GM23338 (cell line): ENCODE data around the gene KRT8. TPM values are rescaled to one million over a fixed set of nuclear protein-coding genes. Genes with fewer than 3 reads are reported as not detected.

Source experiments
- ATAC-seq: fragments of 200-7000 bp; cut with Tn5 transposase; 3 replicates; pipeline ENCODE4 v1.9.1; 2020
- DNase-seq: peaks from one replicate; pipeline ENCODE4 v3.0.0-alpha.2; 2015; ENCODE audit warnings: low spot score
- H2AFZ ChIP-seq: fragments of 200-600 bp; sonication (generic); 2 replicates; pipeline ENCODE4 v1.8.0; 2016; ENCODE audit warnings: antibody characterized with exemption, mild to moderate bottlenecking, moderate library complexity
- H3F3A ChIP-seq: fragments of 200-600 bp; sonication (generic); replicated peaks from 2 replicates; pipeline ENCODE4 v1.8.0; 2017; ENCODE audit warnings: antibody characterized with exemption, mixed run types, low read depth
- H3K27ac ChIP-seq: fragments of 200-600 bp; sonication (generic); 2 replicates; pipeline ENCODE4 v1.6.1; 2016; ENCODE audit warnings: low read depth
- H3K27me3 ChIP-seq: fragments of 200-600 bp; sonication (generic); 2 replicates; pipeline ENCODE4 v1.8.0; 2016; ENCODE audit warnings: mild to moderate bottlenecking, mixed run types, moderate library complexity; ENCODE audit not compliant: insufficient read depth
- H3K36me3 ChIP-seq: fragments of 200-600 bp; sonication (generic); 2 replicates; pipeline ENCODE4 v1.8.0; 2016; ENCODE audit warnings: mild to moderate bottlenecking; ENCODE audit not compliant: insufficient read depth
- H3K4me1 ChIP-seq: fragments of 200-600 bp; sonication (generic); 2 replicates; pipeline ENCODE4 v1.8.0; 2016; ENCODE audit warnings: mild to moderate bottlenecking, moderate library complexity; ENCODE audit not compliant: insufficient read depth
- H3K4me2 ChIP-seq: fragments of 200-600 bp; sonication (generic); 2 replicates; pipeline ENCODE4 v1.7.1; 2017; ENCODE audit warnings: mixed run types
- H3K4me3 ChIP-seq: fragments of 200-600 bp; sonication (generic); 2 replicates; pipeline ENCODE4 v1.6.1; 2016; ENCODE audit warnings: mixed run types
- H3K79me2 ChIP-seq: fragments of 200-600 bp; sonication (generic); replicated peaks from 2 replicates; pipeline ENCODE4 v1.8.0; 2017; ENCODE audit warnings: mild to moderate bottlenecking; ENCODE audit not compliant: insufficient read depth
- H3K9me2 ChIP-seq: fragments of 200-600 bp; sonication (generic); 2 replicates; pipeline ENCODE4 v1.8.0; 2017; ENCODE audit not compliant: insufficient read depth
- H4K20me1 ChIP-seq: fragments of 200-600 bp; sonication (generic); replicated peaks from 2 replicates; pipeline ENCODE4 v1.8.0; 2017; ENCODE audit warnings: mild to moderate bottlenecking; ENCODE audit not compliant: insufficient read depth
- H3K27ac Mint-ChIP-seq: 2 replicates; pipeline ENCODE4 v1.8.0; 2020; ENCODE audit warnings: inconsistent platforms, mild to moderate bottlenecking, moderate library complexity, mixed read lengths
- H3K27me3 Mint-ChIP-seq: 3 replicates; pipeline ENCODE4 v1.8.0; 2022; ENCODE audit warnings: low read depth, mild to moderate bottlenecking, moderate library complexity, mixed read lengths, inconsistent platforms; ENCODE audit not compliant: insufficient read depth, poor library complexity
- H3K36me3 Mint-ChIP-seq: 3 replicates; pipeline ENCODE4 v1.8.0; 2021; ENCODE audit warnings: low read depth, mild to moderate bottlenecking, inconsistent platforms, moderate library complexity, mixed read lengths
- H3K4me1 Mint-ChIP-seq: 3 replicates; pipeline ENCODE4 v1.8.0; 2020; ENCODE audit warnings: mild to moderate bottlenecking, inconsistent platforms, mixed read lengths
- H3K4me3 Mint-ChIP-seq: 3 replicates; pipeline ENCODE4 v1.8.0; 2021; ENCODE audit warnings: moderate library complexity, mild to moderate bottlenecking, inconsistent platforms, mixed read lengths
- H3K9me3 Mint-ChIP-seq: 3 replicates; pipeline ENCODE4 v1.8.0; 2020; ENCODE audit warnings: moderate library complexity, mild to moderate bottlenecking, inconsistent platforms, mixed read lengths
- CREB1 ChIP-seq: fragments of 250-450 bp; sonication (Bioruptor Pico); IDR thresholded peaks from 2 replicates; pipeline ENCODE4 v1.5.0; 2020; ENCODE audit warnings: low read depth, mild to moderate bottlenecking, moderate library complexity
- CTCF ChIP-seq, 2 experiments: fragments of 200-600 bp in 1 of 2; sonication (generic) in 1 of 2; conservative IDR thresholded peaks; 2 replicates each; pipeline versions ENCODE4 v1.5.1 to v1.6.1; 2016 to 2017; ENCODE audit warnings: antibody characterized with exemption in 2 of 2, low read depth in 2 of 2, mild to moderate bottlenecking in 2 of 2, moderate library complexity in 1 of 2
- EZH2 ChIP-seq: fragments of 200-600 bp; sonication (generic); IDR thresholded peaks from one replicate; pipeline ENCODE4 v1.8.0; 2017; ENCODE audit warnings: antibody characterized with exemption, mild to moderate bottlenecking, low read depth; ENCODE audit not compliant: unreplicated experiment
- EZH2phosphoT487 ChIP-seq: fragments of 200-600 bp; sonication (generic); IDR thresholded peaks from one replicate; pipeline ENCODE4 v1.8.1; 2018; ENCODE audit warnings: antibody characterized with exemption; ENCODE audit not compliant: unreplicated experiment
- JUNB ChIP-seq: IDR thresholded peaks from one replicate; pipeline ENCODE4 v1.6.1; 2016; ENCODE audit warnings: antibody characterized with exemption; ENCODE audit not compliant: unreplicated experiment
- POLR2AphosphoS5 ChIP-seq: IDR thresholded peaks from 2 replicates; pipeline ENCODE4 v1.6.1; 2016; ENCODE audit warnings: antibody characterized with exemption, low read depth
- REST ChIP-seq: IDR thresholded peaks from one replicate; pipeline ENCODE4 v1.6.1; 2018; ENCODE audit warnings: antibody characterized with exemption; ENCODE audit not compliant: unreplicated experiment
- ZNF114 ChIP-seq: fragments of 250-450 bp; sonication (Bioruptor Pico); IDR thresholded peaks from 2 replicates; pipeline ENCODE4 v1.5.0; 2020; ENCODE audit warnings: mild to moderate bottlenecking, moderate library complexity
- ZNF462 ChIP-seq: fragments of 250-450 bp; sonication (Bioruptor Pico); IDR thresholded peaks from 2 replicates; pipeline ENCODE4 v1.5.0; 2020; ENCODE audit warnings: mild to moderate bottlenecking, moderate library complexity
- polyA plus RNA-seq: library from polyadenylated mRNA; unstranded; fragments of >200 nt; fragmentation: Nextera tagmentation; extraction: Ambion mirVana; gene quantifications from 2 replicates; pipeline ENCODE4 v1.2.1, GENCODE V29; 2016
- total RNA-seq: library from RNA; depleted of rRNA; stranded (reverse); fragments of >200 nt; shearing (Covaris generic); gene quantifications from 2 replicates; pipeline ENCODE4 v1.2.3, GENCODE V29; 2014

KRT8 gene
- total and polyA plus RNA-seq, 2 experiments from 2014 or later = 250 to 322 TPM

- H3K27ac ChIP-seq = no peak overlapping the region
- H3K4me2 ChIP-seq = no peak overlapping the region
- no peak overlapping the region for H3K4me3 ChIP-seq
- H3K36me3 ChIP-seq = no peaks in the 10 kb centered on the region
- no peaks in the 10 kb centered on the region for H4K20me1 ChIP-seq
- DNase-seq = no peak
- H3K79me2 ChIP-seq = peaks cover 7% of the 10 kb centered on the region; the same call in 1 of the 2 replicates
- no peak for ATAC-seq
- H3K27me3 ChIP-seq = no peaks in the 10 kb centered on the region
- Mint-ChIP-seq H3K36me3 (peaks cover 7% of the 10 kb centered on the region), H3K4me1 (peaks cover 49% of the 10 kb centered on the region), H3K27ac (no peak overlapping the region), H3K9me3 (peaks cover 6% of the 10 kb centered on the region; the same call in 1 of the 3 replicates), H3K27me3 (peaks cover 12% of the 10 kb centered on the region), H3K4me3 (no peak overlapping the region)
- TF ChIP-seq CREB1 (CRISPR knock-in tag) = no peak
- H2AFZ ChIP-seq = no peak overlapping the region
- H3K9me2 ChIP-seq = no peaks in the 10 kb centered on the region
- peaks cover 13% of the 10 kb centered on the region; the same call in 1 of the 2 replicates for H3F3A ChIP-seq
- peaks cover 26% of the 10 kb centered on the region for H3K4me1 ChIP-seq
These were observed 37.4 kb upstream of the KRT8 start for GRCh38 chr12:52942066-52942900.

GRCh38 chr12:52929538-52929937 lies 24.7 kb upstream of the KRT8 start:
- Histone ChIP-seq H3K4me2 (no peak overlapping the region), H3K9me2 (no peaks in the 10 kb centered on the region), H3K4me1 (peaks cover 26% of the 10 kb centered on the region), H2AFZ (no peak overlapping the region), H3K4me3 (no peak overlapping the region), H3K36me3 (no peaks in the 10 kb centered on the region), H3F3A (no peaks in the 10 kb centered on the region), H4K20me1 (no peaks in the 10 kb centered on the region), H3K27me3 (no peaks in the 10 kb centered on the region), H3K27ac (no peak overlapping the region), H3K79me2 (no peaks in the 10 kb centered on the region)
- Mint-ChIP-seq H3K4me1 (peaks cover 35% of the 10 kb centered on the region), H3K36me3 (no peaks in the 10 kb centered on the region), H3K4me3 (no peak overlapping the region), H3K9me3 (no peaks in the 10 kb centered on the region), H3K27ac (no peak overlapping the region), H3K27me3 (peaks cover 10% of the 10 kb centered on the region)
- ATAC-seq = no peak
- DNase-seq = no peak
- TF ChIP-seq ZNF114 (CRISPR knock-in tag) (no peak), EZH2phosphoT487 (no peak), ZNF462 (CRISPR knock-in tag) (no peak), POLR2AphosphoS5 (no peak), JUNB (no peak), EZH2 (no peak), REST (no peak), CTCF (conservative IDR thresholded peaks at IDR 0.05; ENCODE audit: low read depth in 2 of 2) (no peak)
